ENCODE data around the gene DMD.

The DMD gene

GRCh38 chrX:31153475-31154047 is 2057.8 kb downstream of the DMD start:
- DNase-seq (ENCODE audit: low read depth in 2 of 2) = no peak
- no peak overlapping the region for H3K4me3 ChIP-seq (replicated peaks in 1 of 2; ENCODE audit: low read depth in 2 of 2, low read length in 2 of 2)
- no peak for TF ChIP-seq CTCF (IDR thresholded peaks at IDR 0.05; ENCODE audit: low read depth, low read length)

GRCh38 chrX:31147175-31147574 is 2064.2 kb downstream of the DMD start:
- no peak for TF ChIP-seq CTCF (IDR thresholded peaks at IDR 0.05; ENCODE audit: low read depth, low read length)

GRCh38 chrX:31139961-31140360 is 2071.4 kb downstream of the DMD start:
- H3K4me3 ChIP-seq (replicated peaks in 1 of 2; ENCODE audit: low read depth in 2 of 2, low read length in 2 of 2) = no peak overlapping the region
- no peak for DNase-seq (ENCODE audit: low read depth in 2 of 2)
- no peak for TF ChIP-seq CTCF (IDR thresholded peaks at IDR 0.05; ENCODE audit: low read depth, low read length)

More at GRCh38 chrX:31147175-31147574, 2064.2 kb downstream of the DMD start:
- H3K4me3 ChIP-seq (replicated peaks in 1 of 2; ENCODE audit: low read depth in 2 of 2, low read length in 2 of 2) = no peak overlapping the region
- DNase-seq (ENCODE audit: low read depth in 2 of 2) = no peak

GRCh38 chrX:31138124-31138523 is 2073.2 kb downstream of the DMD start:
- no peak overlapping the region for H3K4me3 ChIP-seq (replicated peaks in 1 of 2; ENCODE audit: low read depth in 2 of 2, low read length in 2 of 2)
- no peak for DNase-seq (ENCODE audit: low read depth in 2 of 2)
- TF ChIP-seq CTCF (IDR thresholded peaks at IDR 0.05; ENCODE audit: low read depth, low read length) = no peak

GRCh38 chrX:31136144-31136611 is 2075.2 kb downstream of the DMD start:
- no peak for TF ChIP-seq CTCF (IDR thresholded peaks at IDR 0.05; ENCODE audit: low read depth, low read length)
- H3K4me3 ChIP-seq (replicated peaks in 1 of 2; ENCODE audit: low read depth in 2 of 2, low read length in 2 of 2) = no peak overlapping the region
- DNase-seq (ENCODE audit: low read depth in 2 of 2) = no peak

- no peak for DNase-seq (ENCODE audit: low read depth in 2 of 2)
- no peak for TF ChIP-seq CTCF (IDR thresholded peaks at IDR 0.05; ENCODE audit: low read depth, low read length)
- no peak overlapping the region for H3K4me3 ChIP-seq (replicated peaks in 1 of 2; ENCODE audit: low read depth in 2 of 2, low read length in 2 of 2)
Observed at GRCh38 chrX:31132821-31133241, 2078.5 kb downstream of the DMD start.
